K562 (cell line): ENCODE data around the gene SMCHD1. TPM values are rescaled to one million over a fixed set of nuclear protein-coding genes. Genes with fewer than 3 reads are reported as not detected.
A peak's percentile ranks its signal among the peaks of the same experiment; 100 is the strongest.

Experiments
- ARID1B ChIP-seq: fragments of 450-650 bp; IDR thresholded peaks from 2 replicates; pipeline ENCODE4 v1.6.1; 2016; ENCODE audit warnings: antibody characterized with exemption, mild to moderate bottlenecking, inconsistent platforms
- BCLAF1 ChIP-seq, 2 experiments: fragments of 450-650 bp in 1 of 2; IDR thresholded peaks; 2 replicates each; pipeline ENCODE4 v1.6.1; 2011 to 2017; ENCODE audit warnings: low read depth in 2 of 2, antibody characterized with exemption in 1 of 2, borderline replicate concordance in 1 of 2, low read length in 1 of 2, mild to moderate bottlenecking in 1 of 2, mixed read lengths in 1 of 2; ENCODE audit not compliant: control insufficient read depth in 1 of 2
- CREB1 ChIP-seq, 2 experiments: sonication (generic) in 1 of 2; formaldehyde crosslinking in 1 of 2; IDR thresholded peaks; 2 replicates each; pipeline versions ENCODE4 v1.6.1 to v1.8.0; 2012 to 2022; ENCODE audit warnings: inconsistent platforms in 1 of 2, mild to moderate bottlenecking in 1 of 2, missing genetic modification reagents in 1 of 2, moderate library complexity in 1 of 2
- DMBX1 ChIP-seq: fragments of 250-450 bp; sonication (Bioruptor Pico); IDR thresholded peaks from 2 replicates; pipeline ENCODE4 v1.8.0; 2022; ENCODE audit warnings: inconsistent platforms, mild to moderate bottlenecking, moderate library complexity, borderline replicate concordance
- ESRRA ChIP-seq: fragments of 450-650 bp; IDR thresholded peaks from 2 replicates; pipeline ENCODE4 v1.6.1; 2014; ENCODE audit warnings: low read depth, mild to moderate bottlenecking, moderate library complexity, borderline replicate concordance
- FOXJ2 ChIP-seq: fragments of 200-800 bp; sonication (Bioruptor generic); IDR thresholded peaks from 2 replicates; pipeline ENCODE4 v1.6.1; 2016; ENCODE audit warnings: missing genetic modification characterization, missing compliant biosample characterization
- GATAD2A ChIP-seq: fragments of 450-650 bp; IDR thresholded peaks from 2 replicates; pipeline ENCODE4 v1.6.1; 2017
- HES1 ChIP-seq: fragments of 450-650 bp; IDR thresholded peaks from 2 replicates; pipeline ENCODE4 v1.6.1; 2016; ENCODE audit warnings: low read depth, mild to moderate bottlenecking, moderate library complexity
- HNRNPL ChIP-seq: fragments of 200-400 bp; formaldehyde crosslinking; IDR thresholded peaks from 2 replicates; pipeline ENCODE4 v1.6.1; 2017; ENCODE audit warnings: low read depth, mild to moderate bottlenecking, low read length
- KLF6 ChIP-seq: fragments of 250-450 bp; sonication (Bioruptor Pico); IDR thresholded peaks from 2 replicates; pipeline ENCODE4 v1.4.0; 2020; ENCODE audit warnings: mild to moderate bottlenecking, moderate library complexity, borderline replicate concordance
- NFRKB ChIP-seq: fragments of 450-650 bp; IDR thresholded peaks from 2 replicates; pipeline ENCODE4 v1.6.1; 2016; ENCODE audit warnings: low read depth
- RBBP5 ChIP-seq: fragments of 200-600 bp; sonication (generic); IDR thresholded peaks from 2 replicates; pipeline ENCODE4 v1.6.1; 2012; ENCODE audit warnings: borderline replicate concordance, mild to moderate bottlenecking, low read length, control low read depth, inconsistent platforms; ENCODE audit not compliant: insufficient read depth, poor library complexity, severe bottlenecking
- SMARCA4 ChIP-seq: fragments of 450-650 bp; IDR thresholded peaks from 2 replicates; pipeline ENCODE4 v1.6.1; 2016
- SNRNP70 ChIP-seq: fragments of 200-400 bp; formaldehyde crosslinking; optimal IDR thresholded peaks from 2 replicates; pipeline ENCODE3; 2017; ENCODE audit warnings: low read depth, low read length
- STAG1 ChIP-seq: sonication (generic); formaldehyde crosslinking; IDR thresholded peaks from 2 replicates; pipeline ENCODE4 v1.5.0; 2020; ENCODE audit warnings: missing genetic modification reagents, borderline replicate concordance
- U2AF1 ChIP-seq: fragments of 200-400 bp; formaldehyde crosslinking; optimal IDR thresholded peaks from 2 replicates; pipeline ENCODE3; 2017; ENCODE audit warnings: mild to moderate bottlenecking, low read depth, low read length, moderate library complexity
- ZBTB1 ChIP-seq: sonication (generic); formaldehyde crosslinking; IDR thresholded peaks from 2 replicates; pipeline ENCODE4 v1.8.1; 2023; ENCODE audit warnings: missing genetic modification reagents, low read depth, mild to moderate bottlenecking, borderline replicate concordance
- ZKSCAN1 ChIP-seq: fragments of 150-350 bp; IDR thresholded peaks from 2 replicates; pipeline ENCODE4 v1.6.1; 2016; ENCODE audit warnings: low read depth, low read length
- polyA plus RNA-seq, 8 experiments: library from polyadenylated mRNA; depleted of rRNA in 4 of 8; stranded (reverse) in 5 of 8; unstranded in 3 of 8; fragments of >200 nt; fragmentation: Nextera tagmentation in 2 of 8; fragmentation: Illumina TruSeq in 1 of 8; extraction: Ambion mirVana in 2 of 8; extraction: Trizol in 1 of 8; gene quantifications; 2 replicates each; pipeline versions ENCODE4 v1.2.1 to v1.2.3, GENCODE V29; 2011 to 2014; ENCODE audit warnings: inconsistent platforms in 1 of 8, missing spikeins in 1 of 8
- total RNA-seq, 7 experiments: library from RNA; depleted of rRNA in 6 of 7; stranded (reverse); fragments of >200 nt in 6 of 7; fragmentation: Illumina TruSeq in 2 of 7; extraction: Trizol in 2 of 7; gene quantifications; 2 replicates each; pipeline versions ENCODE4 v1.2.1 to v1.2.3, GENCODE V29; 2011 to 2021; ENCODE audit warnings: low replicate concordance in 1 of 7
- TF ChIP-seq, protein P1 (sequence below): fragments of 200-400 bp; formaldehyde crosslinking; IDR thresholded peaks from 2 replicates; pipeline ENCODE4 v1.6.1; 2017; ENCODE audit warnings: mild to moderate bottlenecking, low read depth, low read length, moderate library complexity
- TF ChIP-seq, protein P2 (sequence below): IDR thresholded peaks from 3 replicates; pipeline ENCODE4 v1.6.1; 2011; ENCODE audit warnings: borderline replicate concordance, mild to moderate bottlenecking, moderate library complexity; ENCODE audit not compliant: insufficient read length; ENCODE audit errors: extremely low read depth

Gene SMCHD1
- total and polyA plus RNA-seq, 9 of the 15 experiments (the other 6 are each of a cell fraction or from before 2014, with no cell fraction given): 6.3 to 144 (median 72.7) TPM

GRCh38 chr18:2706903-2707302, 51.4 kb downstream of the SMCHD1 start (continued):
- TF ChIP-seq NFRKB: no peak
- TF ChIP-seq HNRNPL: no peak
- TF ChIP-seq BCLAF1 (IDR thresholded peaks at IDR 0.05; ENCODE audit: borderline replicate concordance in 1 of 2, control insufficient read depth in 1 of 2, low read depth in 2 of 2, low read length in 1 of 2): no peak
- TF ChIP-seq U2AF1: no peak
- no peak for TF ChIP-seq HES1
- no peak for TF ChIP-seq ESRRA
- no peak for TF ChIP-seq CREB1 (IDR thresholded peaks at IDR 0.05)
- no peak for TF ChIP-seq CREB1 (CRISPR knock-in tag; IDR thresholded peaks at IDR 0.05)
- no peak for TF ChIP-seq SNRNP70
- TF ChIP-seq ARID1B: peak; percentile 57
- TF ChIP-seq, protein P1, sequence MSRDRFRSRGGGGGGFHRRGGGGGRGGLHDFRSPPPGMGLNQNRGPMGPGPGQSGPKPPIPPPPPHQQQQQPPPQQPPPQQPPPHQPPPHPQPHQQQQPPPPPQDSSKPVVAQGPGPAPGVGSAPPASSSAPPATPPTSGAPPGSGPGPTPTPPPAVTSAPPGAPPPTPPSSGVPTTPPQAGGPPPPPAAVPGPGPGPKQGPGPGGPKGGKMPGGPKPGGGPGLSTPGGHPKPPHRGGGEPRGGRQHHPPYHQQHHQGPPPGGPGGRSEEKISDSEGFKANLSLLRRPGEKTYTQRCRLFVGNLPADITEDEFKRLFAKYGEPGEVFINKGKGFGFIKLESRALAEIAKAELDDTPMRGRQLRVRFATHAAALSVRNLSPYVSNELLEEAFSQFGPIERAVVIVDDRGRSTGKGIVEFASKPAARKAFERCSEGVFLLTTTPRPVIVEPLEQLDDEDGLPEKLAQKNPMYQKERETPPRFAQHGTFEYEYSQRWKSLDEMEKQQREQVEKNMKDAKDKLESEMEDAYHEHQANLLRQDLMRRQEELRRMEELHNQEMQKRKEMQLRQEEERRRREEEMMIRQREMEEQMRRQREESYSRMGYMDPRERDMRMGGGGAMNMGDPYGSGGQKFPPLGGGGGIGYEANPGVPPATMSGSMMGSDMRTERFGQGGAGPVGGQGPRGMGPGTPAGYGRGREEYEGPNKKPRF: no peak
- TF ChIP-seq FOXJ2 (tag): no peak
- no peak for TF ChIP-seq KLF6 (CRISPR knock-in tag)
- no peak for TF ChIP-seq DMBX1 (CRISPR knock-in tag)
- no peak for TF ChIP-seq GATAD2A
- TF ChIP-seq, protein P2, sequence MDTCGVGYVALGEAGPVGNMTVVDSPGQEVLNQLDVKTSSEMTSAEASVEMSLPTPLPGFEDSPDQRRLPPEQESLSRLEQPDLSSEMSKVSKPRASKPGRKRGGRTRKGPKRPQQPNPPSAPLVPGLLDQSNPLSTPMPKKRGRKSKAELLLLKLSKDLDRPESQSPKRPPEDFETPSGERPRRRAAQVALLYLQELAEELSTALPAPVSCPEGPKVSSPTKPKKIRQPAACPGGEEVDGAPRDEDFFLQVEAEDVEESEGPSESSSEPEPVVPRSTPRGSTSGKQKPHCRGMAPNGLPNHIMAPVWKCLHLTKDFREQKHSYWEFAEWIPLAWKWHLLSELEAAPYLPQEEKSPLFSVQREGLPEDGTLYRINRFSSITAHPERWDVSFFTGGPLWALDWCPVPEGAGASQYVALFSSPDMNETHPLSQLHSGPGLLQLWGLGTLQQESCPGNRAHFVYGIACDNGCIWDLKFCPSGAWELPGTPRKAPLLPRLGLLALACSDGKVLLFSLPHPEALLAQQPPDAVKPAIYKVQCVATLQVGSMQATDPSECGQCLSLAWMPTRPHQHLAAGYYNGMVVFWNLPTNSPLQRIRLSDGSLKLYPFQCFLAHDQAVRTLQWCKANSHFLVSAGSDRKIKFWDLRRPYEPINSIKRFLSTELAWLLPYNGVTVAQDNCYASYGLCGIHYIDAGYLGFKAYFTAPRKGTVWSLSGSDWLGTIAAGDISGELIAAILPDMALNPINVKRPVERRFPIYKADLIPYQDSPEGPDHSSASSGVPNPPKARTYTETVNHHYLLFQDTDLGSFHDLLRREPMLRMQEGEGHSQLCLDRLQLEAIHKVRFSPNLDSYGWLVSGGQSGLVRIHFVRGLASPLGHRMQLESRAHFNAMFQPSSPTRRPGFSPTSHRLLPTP: no peak
- TF ChIP-seq ZBTB1 (CRISPR knock-in tag): no peak
- no peak for TF ChIP-seq SMARCA4
- no peak for TF ChIP-seq ZKSCAN1
- TF ChIP-seq STAG1: no peak
- no peak for TF ChIP-seq RBBP5
